Stomach (tissue), 9 donors: ENCODE data around the gene PTH2. TPM values are rescaled to one million over a fixed set of nuclear protein-coding genes. Genes with fewer than 3 reads are reported as not detected.

Experiments used
- DNase-seq, 2 donors: peaks; one replicate each; pipeline versions ENCODE4 v3.0.0 to v3.0.0-alpha.2; 2013 to 2019
- H3K27ac ChIP-seq, 5 donors: fragments of 200-600 bp in 4 of 5; sonication (generic) in 4 of 5; one replicate each; pipeline ENCODE4 v1.5.1; 2013 to 2019; ENCODE audit warnings: mild to moderate bottlenecking in 1 of 5, moderate library complexity in 1 of 5
- H3K27me3 ChIP-seq, 3 donors: fragments of 200-600 bp; sonication (generic); one replicate each; pipeline ENCODE4 v1.5.1; 2017 to 2019; ENCODE audit warnings: mixed run types in 1 of 3
- H3K36me3 ChIP-seq, 4 donors: fragments of 200-600 bp; sonication (generic); 1 replicate in 3 of 4; 2 replicates in 1 of 4; pipeline ENCODE4 v1.5.1; 2016 to 2019
- H3K4me1 ChIP-seq, 4 donors: fragments of 200-600 bp; sonication (generic); one replicate each; pipeline ENCODE4 v1.5.1; 2016 to 2019
- H3K4me3 ChIP-seq, 4 donors: fragments of 200-600 bp; sonication (generic) in 3 of 4; one replicate each; pipeline ENCODE4 v1.5.1; 2016 to 2019; ENCODE audit warnings: mild to moderate bottlenecking in 1 of 4
- H3K9me3 ChIP-seq, 4 donors: fragments of 200-600 bp; sonication (generic); one replicate each; pipeline ENCODE4 v1.5.1; 2016 to 2019
- CTCF ChIP-seq, 7 experiments: fragments of 450-650 bp in 4 of 7; fragments of 200-600 bp in 3 of 7; sonication (generic) in 3 of 7; IDR thresholded peaks; one replicate each; pipeline ENCODE4 v1.5.1; 2016 to 2019; ENCODE audit warnings: antibody characterized with exemption in 7 of 7, control low read depth in 2 of 7, mild to moderate bottlenecking in 1 of 7
- EP300 ChIP-seq: sonication (generic); formaldehyde crosslinking; IDR thresholded peaks from one replicate; pipeline ENCODE4 v1.6.1; 2017; ENCODE audit warnings: antibody characterized with exemption
- POLR2A ChIP-seq, 4 donors: fragments of 450-650 bp; IDR thresholded peaks; one replicate each; pipeline ENCODE4 v1.6.1; 2016; ENCODE audit warnings: antibody characterized with exemption in 4 of 4, control low read depth in 2 of 4, mild to moderate bottlenecking in 1 of 4, moderate library complexity in 1 of 4
- POLR2AphosphoS5 ChIP-seq, 3 donors: sonication (generic); formaldehyde crosslinking; IDR thresholded peaks; one replicate each; pipeline ENCODE4 v1.6.1; 2016; ENCODE audit warnings: antibody characterized with exemption in 3 of 3
- WGBS, 5 donors: extraction: QIAGEN DNeasy Blood & Tissue Kit in 3 of 5; methylation state at CpG; one replicate each; pipeline versions ENCODE4 v1.1.5 to v1.1.7; 2013 to 2018; 5-methylcytosine and 5-hydroxymethylcytosine counted together
- intact Hi-C: fragments of 100-400 bp; cut with DNase I; formaldehyde crosslinking; loops from one replicate; pipeline ENCODE4 v1.15.1; 2023; ENCODE audit warnings: low total_unique reads
- polyA plus RNA-seq, 3 donors: library from polyadenylated mRNA; stranded (reverse); fragments of 200-250 nt; gene quantifications; one replicate each; pipeline ENCODE4 v1.2.3, GENCODE V29; 2013
- total RNA-seq, 5 donors: library from RNA; depleted of rRNA; stranded (reverse); fragments of >200 nt; gene quantifications; one replicate each; pipeline versions ENCODE4 v1.1.0 to v1.2.3, GENCODE V29; 2014 to 2016
- donor health status: healthy with polysubstance abuse.
- donor health status: Bipolar disorder and iron deficiency.
- donor health status: healthy.

PTH2 gene
- total and polyA plus RNA-seq, 8 donors = not detected

- Histone ChIP-seq H3K27me3 (peaks cover 0 to 49% (median 0%) of the 10 kb centered on the region in 3 donors), H3K36me3 (no peaks in the 10 kb centered on the region), H3K4me1 (peaks cover 0 to 13% (median 0%) of the 10 kb centered on the region in 4 donors), H3K9me3 (no peaks in the 10 kb centered on the region), H3K4me3 (no peak overlapping the region), H3K27ac (no peak overlapping the region)
- intact Hi-C loops = no loop called here
- TF ChIP-seq POLR2A (IDR thresholded peaks at IDR 0.05) (no peak), EP300 (no peak), CTCF (IDR thresholded peaks at IDR 0.05) (no peak), POLR2AphosphoS5 (IDR thresholded peaks at IDR 0.05) (no peak)
- 62 to 79% (median 71%) methylated on average over 5 of the region's 5 CpGs for WGBS, 5 donors
- no peak for DNase-seq
These were observed 13.7 kb downstream of the PTH2 start for GRCh38 chr19:49409441-49410029.

GRCh38 chr19:49408816-49409440 is 14.3 kb downstream of the PTH2 start:
- H3K4me1 ChIP-seq = peaks cover 0 to 13% (median 0%) of the 10 kb centered on the region in 4 donors
- WGBS, 5 donors = 69 to 80% (median 76%) methylated on average over 8 of the region's 8 CpGs
- H3K27ac ChIP-seq = no peak overlapping the region
- H3K27me3 ChIP-seq = peaks cover 0 to 47% (median 0%) of the 10 kb centered on the region in 3 donors
- H3K9me3 ChIP-seq = no peaks in the 10 kb centered on the region
- no peak for TF ChIP-seq EP300
- TF ChIP-seq CTCF (IDR thresholded peaks at IDR 0.05) = no peak
- no peak for TF ChIP-seq POLR2A (IDR thresholded peaks at IDR 0.05)
- no peak for TF ChIP-seq POLR2AphosphoS5 (IDR thresholded peaks at IDR 0.05)
- no peaks in the 10 kb centered on the region for H3K36me3 ChIP-seq
- intact Hi-C loops = no loop called here
- no peak for DNase-seq
- H3K4me3 ChIP-seq = no peak overlapping the region

GRCh38 chr19:49407482-49408015 is 15.7 kb downstream of the PTH2 start:
- no peak overlapping the region for H3K4me3 ChIP-seq
- H3K4me1 ChIP-seq = peaks cover 0 to 13% (median 0%) of the 10 kb centered on the region in 4 donors
- WGBS, 5 donors = 83 to 87% (median 87%) methylated on average over 16 of the region's 16 CpGs
- H3K36me3 ChIP-seq = no peaks in the 10 kb centered on the region
- DNase-seq = no peak
- H3K27me3 ChIP-seq = peaks cover 0 to 43% (median 0%) of the 10 kb centered on the region in 3 donors
- no peak overlapping the region for H3K27ac ChIP-seq
- intact Hi-C loops = no loop called here
- no peaks in the 10 kb centered on the region for H3K9me3 ChIP-seq
- TF ChIP-seq CTCF (IDR thresholded peaks at IDR 0.05) = no peak
- no peak for TF ChIP-seq POLR2AphosphoS5 (IDR thresholded peaks at IDR 0.05)
- no peak for TF ChIP-seq EP300
- no peak for TF ChIP-seq POLR2A (IDR thresholded peaks at IDR 0.05)

- intact Hi-C loops = no loop called here
- Histone ChIP-seq H3K4me3 (no peak overlapping the region), H3K9me3 (no peaks in the 10 kb centered on the region), H3K27me3 (peaks cover 0 to 47% (median 0%) of the 10 kb centered on the region in 3 donors), H3K36me3 (no peaks in the 10 kb centered on the region), H3K27ac (no peak overlapping the region), H3K4me1 (peaks cover 0 to 13% (median 0%) of the 10 kb centered on the region in 4 donors)
- TF ChIP-seq EP300 (no peak), POLR2A (IDR thresholded peaks at IDR 0.05) (no peak), POLR2AphosphoS5 (IDR thresholded peaks at IDR 0.05) (no peak), CTCF (IDR thresholded peaks at IDR 0.05) (no peak)
- 55 to 75% (median 70%) methylated on average over 6 to 7 of the region's 7 CpGs for WGBS, 5 donors
- DNase-seq = no peak
These were observed 16.2 kb downstream of the PTH2 start for GRCh38 chr19:49407079-49407478.
